GM19035 (cell line): ENCODE measurements around the gene CHD9.
"Not testable (repeated sequence)": the region's sequence is repeated elsewhere in the genome, so short reads cannot be mapped to it uniquely, and the experiment has no call there.

ENCODE experiments used
- ATAC-seq: cut with Tn5 transposase; IDR thresholded peaks from one replicate; pipeline ENCODE4 v1.9.1; 2021; ENCODE audit not compliant: unreplicated experiment

CHD9 gene

DNA sequence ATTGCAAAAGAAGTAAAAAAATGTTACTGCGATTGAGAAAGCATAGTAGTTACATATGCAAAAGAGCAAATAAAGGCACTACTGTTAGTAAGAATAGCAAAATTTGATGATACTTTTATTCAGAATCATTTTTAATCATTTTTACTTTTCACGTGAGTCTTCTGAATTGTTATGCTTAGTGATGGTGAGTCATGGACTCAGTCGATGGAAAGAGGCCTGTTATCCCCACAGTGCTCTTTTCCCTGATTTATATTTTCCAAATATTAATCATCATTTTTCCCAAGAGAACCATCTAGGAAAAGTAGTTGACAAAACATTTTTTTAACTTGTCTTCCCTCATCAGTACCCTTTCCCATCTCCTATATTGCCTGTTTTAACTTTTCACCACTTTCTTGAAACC, 181.1 kb downstream of the CHD9 start:
- no peak for ATAC-seq

DNA sequence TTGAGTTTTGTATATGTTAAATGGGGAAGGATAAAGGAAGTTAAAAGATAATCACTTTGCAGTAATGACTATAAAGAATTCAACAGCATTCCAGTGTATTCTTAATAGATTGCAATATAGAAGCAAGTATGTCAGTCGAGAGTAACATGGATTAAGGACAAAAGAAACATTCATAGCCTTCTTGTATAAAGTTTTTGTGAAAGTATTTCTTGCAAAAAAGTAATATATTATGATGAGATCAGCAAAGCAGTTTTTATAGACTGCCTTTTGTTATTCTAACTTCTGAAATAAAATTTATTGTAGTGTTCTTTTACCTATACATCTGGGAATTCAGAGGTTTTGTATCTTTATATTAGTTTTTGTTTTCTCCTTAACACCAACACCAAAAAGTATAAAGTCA, 194.5 kb downstream of the CHD9 start:
- ATAC-seq, result no peak

DNA sequence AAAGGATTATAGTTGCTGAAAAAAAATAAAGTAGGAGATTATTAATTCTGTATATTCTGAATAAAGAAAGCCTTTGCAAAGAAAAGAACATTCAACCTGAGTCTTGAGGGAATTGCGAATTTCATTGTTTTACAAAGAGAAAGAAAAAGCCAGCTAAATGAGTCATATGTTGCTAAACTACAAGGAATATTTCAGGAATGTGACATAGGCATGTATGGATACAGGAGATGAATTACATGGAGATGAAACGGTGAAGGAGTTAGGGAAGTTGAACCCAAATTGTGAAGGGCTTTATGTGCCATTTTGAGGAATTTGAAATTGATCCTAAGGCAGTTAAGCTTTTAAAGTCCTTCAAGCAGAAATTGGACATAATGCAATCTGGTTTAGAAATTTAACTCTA, 202.2 kb downstream of the CHD9 start:
- no peak for ATAC-seq

- no peak for ATAC-seq
These were observed 204.0 kb downstream of the CHD9 start for GRCh38 chr16:53258809-53259208.

- ATAC-seq, result no peak
These were observed 206.5 kb downstream of the CHD9 start for GRCh38 chr16:53261276-53261675.

DNA sequence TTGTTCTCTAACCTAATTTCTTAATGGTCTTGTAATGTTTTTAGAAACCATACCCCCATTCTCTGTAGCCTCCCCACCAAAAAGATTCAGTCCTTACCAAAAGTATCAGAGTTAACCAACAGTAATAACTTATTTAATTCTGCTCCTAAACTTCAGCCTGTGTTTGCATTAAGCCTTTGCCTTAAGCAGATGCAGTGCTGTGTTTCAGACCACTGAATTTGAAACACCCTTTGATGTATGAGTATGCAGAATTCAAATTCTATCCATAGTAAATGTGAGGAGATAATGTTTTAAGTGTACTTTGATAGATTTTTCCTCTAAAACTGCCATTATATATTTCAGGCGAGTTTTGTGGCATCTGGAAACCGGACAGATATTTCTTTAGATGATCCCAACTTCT, 207.9 kb downstream of the CHD9 start:
- no peak for ATAC-seq

DNA sequence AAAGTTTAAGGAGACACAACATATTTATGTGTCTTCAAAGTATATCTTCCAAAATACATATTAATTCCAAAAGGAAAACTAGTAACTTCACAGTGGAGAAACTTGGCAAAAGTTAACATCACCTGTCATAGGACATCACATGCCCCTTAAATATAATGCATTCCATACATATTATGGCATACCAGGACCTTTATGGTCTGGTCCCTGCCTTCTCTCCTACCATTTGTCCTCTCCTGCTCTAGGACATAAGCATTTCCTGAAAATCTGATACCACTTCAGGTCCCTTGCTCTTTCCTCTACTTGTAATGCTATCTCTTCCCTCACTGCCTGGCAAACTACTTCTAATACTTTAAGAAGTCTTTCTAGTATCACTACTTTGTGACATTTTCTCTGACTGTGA, 211.4 kb downstream of the CHD9 start:
- ATAC-seq, result no peak

- ATAC-seq, result not testable (repeated sequence)
These were observed 223.7 kb downstream of the CHD9 start for GRCh38 chr16:53278498-53278897.

DNA sequence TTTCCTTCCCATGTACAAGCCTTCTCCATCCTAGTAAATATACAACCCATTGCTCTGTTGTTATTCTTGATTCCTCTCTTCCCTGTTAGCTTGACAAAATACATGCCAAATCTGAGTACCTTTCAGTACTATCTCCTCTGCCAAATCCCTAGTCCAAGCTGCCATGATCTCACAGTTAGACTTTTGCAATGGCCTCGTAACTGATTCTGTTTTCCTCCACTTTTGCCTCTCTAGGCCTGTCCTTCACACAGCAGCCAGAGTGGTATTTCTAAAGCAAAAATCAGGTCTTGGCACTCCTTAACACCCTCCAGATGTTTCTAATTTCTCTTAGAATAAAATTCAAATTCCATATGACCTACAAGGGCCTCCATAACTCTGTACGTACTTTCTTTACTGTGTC, 226.5 kb downstream of the CHD9 start:
- ATAC-seq, result no peak

GRCh38 chr16:53281859-53282258, 227.1 kb downstream of the CHD9 start:
- ATAC-seq, result no peak

- ATAC-seq, result no peak
These were observed 227.5 kb downstream of the CHD9 start for GRCh38 chr16:53282328-53282727.

DNA sequence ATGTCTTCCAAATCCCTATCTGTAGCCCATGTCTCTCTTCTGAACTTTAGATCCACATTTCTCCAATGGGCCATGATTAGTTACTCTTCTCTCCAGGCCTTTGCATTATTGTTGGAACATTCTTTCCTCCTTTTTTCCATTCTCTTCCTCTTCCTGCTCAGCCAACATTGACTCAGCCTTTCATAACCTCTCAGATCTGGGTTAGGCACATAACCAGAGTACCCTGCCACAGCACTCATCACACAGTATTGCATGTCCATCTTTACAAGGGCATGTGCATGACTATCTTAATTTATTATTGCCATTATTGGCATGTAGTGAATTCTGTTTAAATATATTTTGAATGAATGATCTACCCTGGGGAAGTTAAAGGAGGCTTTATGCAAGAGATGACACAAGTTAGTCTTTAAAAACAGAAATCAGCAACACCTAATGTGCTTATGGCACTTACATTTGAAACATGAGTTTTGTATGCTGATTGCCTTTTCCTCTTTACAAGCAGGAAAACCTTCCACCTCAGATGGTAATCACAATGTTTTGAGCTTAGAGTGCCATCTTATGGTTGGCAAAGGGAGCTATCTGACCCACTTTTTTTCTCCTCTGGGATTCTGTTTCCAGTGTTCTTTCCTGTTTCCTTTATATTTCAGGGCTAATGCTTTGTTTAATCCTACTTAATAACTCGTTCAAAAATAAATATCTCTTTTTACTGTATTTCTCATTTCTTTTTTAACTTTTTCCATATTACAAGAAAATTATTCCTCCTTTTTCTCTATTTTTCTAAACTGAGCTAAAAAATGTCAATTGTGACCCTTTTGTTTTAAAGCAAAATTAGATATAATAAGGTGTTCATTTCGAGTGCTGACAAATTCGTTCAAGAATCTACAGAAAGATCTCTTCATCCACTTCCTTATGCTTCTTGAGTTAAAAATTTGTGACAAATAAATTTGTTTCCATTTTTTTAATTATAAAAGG, 228.5 kb downstream of the CHD9 start:
- ATAC-seq, result no peak

GRCh38 chr16:53285236-53285635, 230.4 kb downstream of the CHD9 start:
- ATAC-seq, result no peak

- no peak for ATAC-seq
These were observed 235.7 kb downstream of the CHD9 start for GRCh38 chr16:53290520-53290919.

GRCh38 chr16:53291757-53292392, 237.1 kb downstream of the CHD9 start:
- no peak for ATAC-seq

DNA sequence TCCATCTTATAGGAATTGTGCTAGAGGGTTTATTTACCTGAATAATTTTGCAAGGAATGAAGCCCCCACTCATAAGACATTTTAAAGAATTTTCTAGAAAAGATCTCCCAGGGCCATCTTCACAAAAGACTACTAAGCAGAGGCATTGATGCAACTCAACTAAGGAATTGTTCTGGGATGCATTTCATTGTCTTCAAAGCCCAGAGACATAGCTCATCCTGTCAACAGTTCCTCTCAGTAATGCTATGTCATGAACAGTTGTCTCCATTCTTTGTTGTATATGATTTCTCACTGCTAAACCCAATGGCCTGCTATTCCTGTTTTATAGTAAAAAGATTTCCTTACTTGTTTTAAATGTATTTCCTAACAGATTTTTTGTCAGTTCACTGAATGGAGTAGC, 242.7 kb downstream of the CHD9 start:
- no peak for ATAC-seq

- no peak for ATAC-seq
These were observed 249.5 kb downstream of the CHD9 start for GRCh38 chr16:53304334-53304733.

GRCh38 chr16:53305743-53306142, 251.0 kb downstream of the CHD9 start:
- ATAC-seq, result no peak

- ATAC-seq, result no peak
These were observed 254.7 kb downstream of the CHD9 start for GRCh38 chr16:53309457-53309856.

DNA sequence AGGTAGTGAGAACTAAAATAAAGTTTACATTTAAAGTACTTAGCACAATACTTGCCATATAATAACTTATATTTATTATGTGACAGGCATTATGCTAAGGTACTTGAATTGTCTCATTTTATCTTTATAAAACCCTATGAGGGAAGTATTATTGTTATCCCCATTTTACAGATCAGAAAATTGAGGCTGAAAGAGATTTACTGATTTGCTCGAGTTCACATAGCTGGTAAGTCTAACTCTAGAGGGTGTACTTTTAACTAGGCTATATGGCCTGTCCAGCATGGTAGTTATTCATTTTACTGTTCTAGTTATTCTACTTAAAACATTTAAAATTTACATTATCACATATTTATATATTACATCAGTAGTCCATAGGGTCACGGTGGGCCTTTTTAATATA, 266.2 kb downstream of the CHD9 start:
- no peak for ATAC-seq

DNA sequence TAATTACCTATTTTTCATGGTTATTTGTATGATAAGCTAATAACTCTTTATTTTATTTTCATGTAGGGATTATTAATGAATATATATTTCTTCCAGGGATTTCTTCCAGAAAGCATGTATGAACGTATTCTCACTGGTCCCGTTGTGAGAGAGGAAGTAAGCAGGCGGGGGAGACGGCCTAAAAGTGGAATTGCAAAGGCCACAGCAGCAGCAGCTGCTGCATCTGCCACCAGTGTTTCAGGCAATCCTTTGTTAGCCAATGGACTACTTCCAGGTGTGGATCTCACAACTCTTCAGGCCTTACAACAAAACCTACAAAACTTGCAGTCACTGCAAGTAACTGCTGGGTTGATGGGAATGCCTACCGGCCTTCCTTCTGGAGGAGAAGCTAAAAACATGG, 269.1 kb downstream of the CHD9 start:
- ATAC-seq, result no peak

DNA sequence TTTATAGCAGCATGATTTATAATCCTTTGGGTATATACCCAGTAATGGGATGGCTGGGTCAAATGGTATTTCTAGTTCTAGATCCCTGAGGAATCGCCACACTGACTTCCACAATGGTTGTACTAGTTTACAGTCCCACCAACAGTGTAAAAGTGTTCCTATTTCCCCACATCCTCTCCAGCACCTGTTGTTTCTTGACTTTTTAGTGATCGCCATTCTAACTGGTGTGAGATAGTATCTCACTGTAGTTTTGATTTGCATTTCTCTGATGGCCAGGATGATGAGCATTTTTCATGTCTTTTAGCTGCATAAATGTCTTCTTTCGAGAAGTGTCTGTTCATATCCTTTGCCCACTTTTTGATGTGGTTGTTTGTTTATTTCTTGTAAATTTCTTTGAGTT, 276.2 kb downstream of the CHD9 start:
- not testable (repeated sequence) for ATAC-seq
